OCI-LY3 (cell line): ENCODE data around the gene RABIF.
A peak's percentile ranks its signal among the peaks of the same experiment; 100 is the strongest.

Experiments used
- H2AFZ ChIP-seq: fragments of 200-600, 300-600 bp; shearing (Covaris generic); 2 replicates; pipeline ENCODE4 v1.6.0; 2014; ENCODE audit warnings: antibody characterized with exemption, low read depth, low read length
- H3K27ac ChIP-seq: fragments of 200-600, 300-600 bp; sonication (generic); 2 replicates; pipeline ENCODE4 v1.5.1; 2014; ENCODE audit warnings: mild to moderate bottlenecking, low read length, moderate library complexity, mixed read lengths
- H3K27me3 ChIP-seq: fragments of 200-600, 300-600 bp; sonication (generic); 2 replicates; pipeline ENCODE4 v1.6.1; 2014; ENCODE audit warnings: low read depth, low read length, mixed read lengths
- H3K36me3 ChIP-seq: fragments of 200-600, 300-600 bp; sonication (generic); replicated peaks from 2 replicates; pipeline ENCODE3; 2014; ENCODE audit warnings: low read depth, low read length, mixed read lengths
- H3K4me1 ChIP-seq: fragments of 300-600, 200-600 bp; sonication (generic); 2 replicates; pipeline ENCODE4 v1.6.1; 2014; ENCODE audit warnings: low read length, mixed read lengths
- H3K4me2 ChIP-seq: fragments of 200-600, 300-600 bp; sonication (generic); 2 replicates; pipeline ENCODE4 v1.6.1; 2014; ENCODE audit warnings: low read length, mixed read lengths
- H3K4me3 ChIP-seq: fragments of 300-600, 200-600 bp; sonication (generic); 2 replicates; pipeline ENCODE4 v1.5.1; 2014; ENCODE audit warnings: antibody characterized with exemption, mild to moderate bottlenecking, low read length, moderate library complexity
- H3K79me2 ChIP-seq: fragments of 300-600, 200-600 bp; shearing (Covaris generic); 2 replicates; pipeline ENCODE4 v1.6.1; 2014; ENCODE audit warnings: mild to moderate bottlenecking, low read length, mixed read lengths
- H3K9ac ChIP-seq: fragments of 300-600, 200-600 bp; shearing (Covaris generic); 2 replicates; pipeline ENCODE4 v1.6.0; 2014; ENCODE audit warnings: mild to moderate bottlenecking, low read length, moderate library complexity
- H3K9me3 ChIP-seq: fragments of 200-600, 300-600 bp; shearing (Covaris generic); 2 replicates; pipeline ENCODE4 v1.6.1; 2014; ENCODE audit warnings: low read length, mixed read lengths; ENCODE audit not compliant: insufficient read depth
- H4K20me1 ChIP-seq: fragments of 200-600, 300-600 bp; sonication (generic); 2 replicates; pipeline ENCODE4 v1.6.1; 2016; ENCODE audit warnings: low read length, mixed read lengths; ENCODE audit not compliant: insufficient read depth
- EZH2phosphoT487 ChIP-seq: fragments of 200-600 bp; shearing (Covaris generic); IDR thresholded peaks from 2 replicates; pipeline ENCODE4 v1.6.1; 2018; ENCODE audit warnings: antibody characterized with exemption, mixed run types, low read depth
- TF ChIP-seq, protein P1 (sequence below): fragments of 200-600, 300-600 bp; sonication (generic); IDR thresholded peaks from 2 replicates; pipeline ENCODE4 v1.5.1; 2014; ENCODE audit warnings: antibody characterized with exemption, low read length, low read depth

Gene RABIF

DNA sequence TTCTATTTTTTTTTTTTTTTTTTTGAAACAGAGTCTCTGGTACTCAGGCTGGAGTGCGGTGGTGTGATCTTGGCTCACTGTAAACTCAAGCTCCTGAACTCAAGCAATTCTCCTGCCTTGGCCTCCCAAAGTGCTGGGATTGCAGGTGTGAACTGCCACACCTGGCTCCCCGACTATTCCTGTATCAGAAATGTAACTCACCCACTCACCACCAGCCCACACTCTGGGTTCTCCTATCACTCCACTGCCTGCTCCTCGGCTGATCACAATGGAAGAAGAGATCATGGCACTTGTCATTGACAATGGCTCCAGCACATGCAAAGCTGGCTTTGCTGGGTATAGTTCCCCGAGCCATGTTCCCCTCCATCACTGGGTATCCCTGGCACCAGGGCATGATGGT is 15.9 kb downstream of the RABIF start:
- no peaks in the 10 kb centered on the region for H3K79me2 ChIP-seq
- H3K36me3 ChIP-seq: no peaks in the 10 kb centered on the region
- H4K20me1 ChIP-seq: no peaks in the 10 kb centered on the region
- no peak overlapping the region for H2AFZ ChIP-seq
- no peak overlapping the region for H3K4me2 ChIP-seq
- H3K27ac ChIP-seq: no peak overlapping the region
- H3K4me3 ChIP-seq: no peak overlapping the region
- TF ChIP-seq EZH2phosphoT487: no peak
- TF ChIP-seq, protein P1, sequence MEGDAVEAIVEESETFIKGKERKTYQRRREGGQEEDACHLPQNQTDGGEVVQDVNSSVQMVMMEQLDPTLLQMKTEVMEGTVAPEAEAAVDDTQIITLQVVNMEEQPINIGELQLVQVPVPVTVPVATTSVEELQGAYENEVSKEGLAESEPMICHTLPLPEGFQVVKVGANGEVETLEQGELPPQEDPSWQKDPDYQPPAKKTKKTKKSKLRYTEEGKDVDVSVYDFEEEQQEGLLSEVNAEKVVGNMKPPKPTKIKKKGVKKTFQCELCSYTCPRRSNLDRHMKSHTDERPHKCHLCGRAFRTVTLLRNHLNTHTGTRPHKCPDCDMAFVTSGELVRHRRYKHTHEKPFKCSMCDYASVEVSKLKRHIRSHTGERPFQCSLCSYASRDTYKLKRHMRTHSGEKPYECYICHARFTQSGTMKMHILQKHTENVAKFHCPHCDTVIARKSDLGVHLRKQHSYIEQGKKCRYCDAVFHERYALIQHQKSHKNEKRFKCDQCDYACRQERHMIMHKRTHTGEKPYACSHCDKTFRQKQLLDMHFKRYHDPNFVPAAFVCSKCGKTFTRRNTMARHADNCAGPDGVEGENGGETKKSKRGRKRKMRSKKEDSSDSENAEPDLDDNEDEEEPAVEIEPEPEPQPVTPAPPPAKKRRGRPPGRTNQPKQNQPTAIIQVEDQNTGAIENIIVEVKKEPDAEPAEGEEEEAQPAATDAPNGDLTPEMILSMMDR: no peak
- 0 out of 2 replicates have a peak, but pooled peaks cover 5% of the 10 kb centered on the region for H3K27me3 ChIP-seq
- H3K9ac ChIP-seq: no peak overlapping the region
- H3K4me1 ChIP-seq: no peaks in the 10 kb centered on the region
- no peaks in the 10 kb centered on the region for H3K9me3 ChIP-seq

GRCh38 chr1:202871367-202871766 is 17.6 kb downstream of the RABIF start:
- H3K9me3 ChIP-seq: no peaks in the 10 kb centered on the region
- H2AFZ ChIP-seq: no peak overlapping the region
- no peaks in the 10 kb centered on the region for H4K20me1 ChIP-seq
- TF ChIP-seq, protein P1: no peak
- no peak for TF ChIP-seq EZH2phosphoT487
- no peak overlapping the region for H3K4me3 ChIP-seq
- no peaks in the 10 kb centered on the region for H3K4me1 ChIP-seq
- no peaks in the 10 kb centered on the region for H3K36me3 ChIP-seq
- no peak overlapping the region for H3K4me2 ChIP-seq
- H3K27ac ChIP-seq: no peak overlapping the region
- no peaks in the 10 kb centered on the region for H3K79me2 ChIP-seq
- 0 out of 2 replicates have a peak, but pooled peaks cover 5% of the 10 kb centered on the region for H3K27me3 ChIP-seq
- H3K9ac ChIP-seq: no peak overlapping the region

DNA sequence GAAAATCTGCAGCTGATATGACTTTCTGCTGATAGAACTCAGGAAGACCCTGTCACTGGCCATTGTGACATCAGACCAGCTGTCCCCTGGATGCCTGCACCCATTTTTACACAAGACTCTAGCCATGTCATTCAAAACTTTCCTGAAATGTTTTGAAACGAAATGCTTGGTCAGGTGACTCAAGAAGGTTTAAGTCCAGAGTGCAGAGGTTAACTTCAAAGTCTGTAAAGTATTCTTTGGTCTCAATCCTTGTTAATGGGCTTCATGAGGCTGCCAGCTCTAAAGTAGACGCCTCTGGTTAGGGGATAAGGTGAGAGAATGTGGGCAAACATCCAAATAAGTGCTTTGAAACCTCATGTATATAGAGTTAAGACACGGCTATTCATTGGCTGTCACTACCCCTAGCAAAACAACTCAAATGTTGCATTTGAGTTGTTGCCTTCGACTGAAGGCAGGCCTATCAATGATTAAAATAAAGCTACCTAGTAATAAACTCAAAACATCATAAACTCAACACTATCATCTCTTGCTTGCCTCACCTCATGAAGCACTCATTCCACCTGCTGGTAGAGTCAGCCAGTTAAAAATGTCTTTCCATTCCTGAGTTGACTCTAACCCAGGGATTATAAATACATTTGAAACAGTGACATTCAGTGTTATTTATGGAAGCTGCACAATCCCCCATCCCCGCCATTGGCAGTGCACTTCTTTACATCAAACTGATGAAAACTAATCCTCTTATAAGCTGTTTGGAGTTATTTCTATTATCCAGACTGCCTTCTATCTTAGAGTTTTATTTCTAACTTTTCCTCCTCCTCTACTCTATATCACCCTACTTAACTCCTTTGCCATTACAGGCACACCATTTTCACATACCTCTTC is 26.0 kb downstream of the RABIF start:
- H3K27me3 ChIP-seq: peaks cover 40% of the 10 kb centered on the region
- H3K4me3 ChIP-seq: no peak overlapping the region
- no peak overlapping the region for H2AFZ ChIP-seq
- H3K9me3 ChIP-seq: no peaks in the 10 kb centered on the region
- no peaks in the 10 kb centered on the region for H3K79me2 ChIP-seq
- no peaks in the 10 kb centered on the region for H4K20me1 ChIP-seq
- no peak overlapping the region for H3K9ac ChIP-seq
- H3K36me3 ChIP-seq: no peaks in the 10 kb centered on the region
- H3K27ac ChIP-seq: no peak overlapping the region
- peaks cover 5% of the 10 kb centered on the region; the same call in 1 of the 2 replicates for H3K4me1 ChIP-seq
- TF ChIP-seq EZH2phosphoT487: no peak; the same call in 1 of the 2 replicates
- TF ChIP-seq, protein P1: peak; percentile 23
- H3K4me2 ChIP-seq: no peak overlapping the region

GRCh38 chr1:202861420-202862132 is 27.4 kb downstream of the RABIF start:
- Histone ChIP-seq H4K20me1 (no peaks in the 10 kb centered on the region), H3K4me1 (peaks cover 5% of the 10 kb centered on the region; the same call in 1 of the 2 replicates), H3K27me3 (peaks cover 40% of the 10 kb centered on the region), H3K9ac (peak overlapping the region; percentile 19; the same call in 1 of the 2 replicates), H3K4me3 (peak overlapping the region; percentile 89), H3K79me2 (no peaks in the 10 kb centered on the region), H3K4me2 (peak overlapping the region; percentile 90), H3K27ac (no peak overlapping the region), H2AFZ (peak overlapping the region; percentile 92), H3K9me3 (no peaks in the 10 kb centered on the region), H3K36me3 (no peaks in the 10 kb centered on the region)
- TF ChIP-seq EZH2phosphoT487: no peak
- TF ChIP-seq, protein P1: no peak
